Lower leg skin (tissue), 4 donors: ENCODE measurements around the gene GRK2. TPM values are rescaled to one million over a fixed set of nuclear protein-coding genes. Genes with fewer than 3 reads are reported as not detected.
A peak's percentile ranks its signal among the peaks of the same experiment; 100 is the strongest.

Experiments
- DNase-seq, 2 donors: peaks; one replicate each; pipeline ENCODE4 v3.0.0-alpha.2; 2019; ENCODE audit warnings: low spot score in 2 of 2
- H3K4me3 ChIP-seq: fragments of 200-600 bp; sonication (generic); 2 replicates; pipeline ENCODE4 v1.5.1; 2017; ENCODE audit warnings: mild to moderate bottlenecking, low read depth; ENCODE audit not compliant: poor library complexity, severe bottlenecking
- CTCF ChIP-seq, 3 donors: fragments of 450-650 bp; IDR thresholded peaks; one replicate each; pipeline ENCODE4 v1.5.1; 2016; ENCODE audit warnings: antibody characterized with exemption in 3 of 3, mild to moderate bottlenecking in 3 of 3, moderate library complexity in 2 of 3
- POLR2A ChIP-seq, 2 donors: fragments of 450-650 bp; IDR thresholded peaks; one replicate each; pipeline ENCODE4 v1.6.1; 2016 to 2017; ENCODE audit warnings: antibody characterized with exemption in 2 of 2, mild to moderate bottlenecking in 1 of 2, moderate library complexity in 1 of 2
- WGBS, 2 donors: methylation state at CpG; one replicate each; pipeline ENCODE4 v1.1.5; 2018; 5-methylcytosine and 5-hydroxymethylcytosine counted together
- intact Hi-C: fragments of 100-400 bp; cut with DNase I; formaldehyde crosslinking; loops from one replicate; pipeline ENCODE4 v1.15.0; 2023; ENCODE audit warnings: low total_unique reads
- total RNA-seq, 4 donors: library from RNA; depleted of rRNA; stranded (reverse); fragments of >200 nt; gene quantifications; one replicate each; pipeline ENCODE4 v1.1.0, GENCODE V29; 2016

The GRK2 gene
- total RNA-seq, 4 donors from 2014 or later: 81.1 to 127 (median 114) TPM

- WGBS, 2 donors: 35 to 40% methylated on average over 18 of the region's 18 CpGs
- DNase-seq: no peak
- intact Hi-C loops: loop anchor here (2.0 kb wide), 1 partner anchor 53 kb away; no protein-coding TSS in a partner anchor
- TF ChIP-seq CTCF (IDR thresholded peaks at IDR 0.05) (no peak), POLR2A (IDR thresholded peaks at IDR 0.05) (no peak)
- H3K4me3 ChIP-seq: no peak overlapping the region
Observed at GRCh38 chr11:67261946-67262681, 4.2 kb upstream of the GRK2 start.

- WGBS, 2 donors: 24 to 26% methylated on average over 22 of the region's 22 CpGs
- peak in 1 of 2 donors; percentile 95 for DNase-seq
- no peak for TF ChIP-seq CTCF (IDR thresholded peaks at IDR 0.05)
- no peak for TF ChIP-seq POLR2A (IDR thresholded peaks at IDR 0.05)
- intact Hi-C loops: loop anchor here (2.0 kb wide), 1 partner anchor 52 kb away; no protein-coding TSS in a partner anchor
- no peak overlapping the region for H3K4me3 ChIP-seq
Observed at GRCh38 chr11:67262731-67263675, 3.3 kb upstream of the GRK2 start.

GRCh38 chr11:67264260-67264659 is 2.0 kb upstream of the GRK2 start:
- no peak for TF ChIP-seq POLR2A (IDR thresholded peaks at IDR 0.05)
- no peak for TF ChIP-seq CTCF (IDR thresholded peaks at IDR 0.05)
- 92 to 97% methylated on average over 5 of the region's 5 CpGs for WGBS, 2 donors
- no peak for DNase-seq
- intact Hi-C loops: no loop called here
- no peak overlapping the region for H3K4me3 ChIP-seq

GRCh38 chr11:67264877-67265632 is 1.2 kb upstream of the GRK2 start:
- no peak for DNase-seq
- H3K4me3 ChIP-seq: no peak overlapping the region
- intact Hi-C loops: no loop called here
- WGBS, 2 donors: 79 to 81% methylated on average over 7 of the region's 7 CpGs
- TF ChIP-seq CTCF (IDR thresholded peaks at IDR 0.05) (no peak), POLR2A (IDR thresholded peaks at IDR 0.05) (no peak)

GRCh38 chr11:67265633-67266448 is 432 bp upstream of the GRK2 start:
- WGBS, 2 donors: 19 to 29% methylated on average over 19 to 30 of the region's 54 CpGs
- no peak for TF ChIP-seq POLR2A (IDR thresholded peaks at IDR 0.05)
- no peak overlapping the region for H3K4me3 ChIP-seq
- intact Hi-C loops: no loop called here
- DNase-seq: peak in 1 of 2 donors; percentile 96
